Fibroblast of skin of scalp (primary cell): ENCODE measurements around the gene VSIG2.

Experiments used
- DNase-seq: peaks from one replicate; pipeline ENCODE4 v3.0.0-alpha.2; 2013

The VSIG2 gene

GRCh38 chr11:124722176-124722575 lies 29.9 kb downstream of the VSIG2 start:
- DNase-seq = no peak

GRCh38 chr11:124719534-124719933 lies 32.5 kb downstream of the VSIG2 start:
- DNase-seq = no peak

GRCh38 chr11:124718801-124719200 lies 33.3 kb downstream of the VSIG2 start:
- DNase-seq = no peak

GRCh38 chr11:124717786-124718651 lies 34.0 kb downstream of the VSIG2 start:
- peak; percentile 31 for DNase-seq

- DNase-seq = no peak
Observed at GRCh38 chr11:124717421-124717785, 34.7 kb downstream of the VSIG2 start.

- no peak for DNase-seq
Observed at GRCh38 chr11:124716591-124716990, 35.5 kb downstream of the VSIG2 start.

GRCh38 chr11:124712392-124712791 lies 39.7 kb downstream of the VSIG2 start:
- DNase-seq = no peak

GRCh38 chr11:124707829-124708228 lies 44.2 kb downstream of the VSIG2 start:
- no peak for DNase-seq

- no peak for DNase-seq
Observed at GRCh38 chr11:124700028-124700427, 52.0 kb downstream of the VSIG2 start.

- DNase-seq = no peak
Observed at GRCh38 chr11:124699547-124699946, 52.5 kb downstream of the VSIG2 start.
